HG02852 (cell line): ENCODE data around the gene FCHSD2.
"Not testable (repeated sequence)": the region's sequence is repeated elsewhere in the genome, so short reads cannot be mapped to it uniquely, and the experiment has no call there.

ENCODE experiments used
- ATAC-seq: cut with Tn5 transposase; IDR thresholded peaks from one replicate; pipeline ENCODE4 v1.9.1; 2021; ENCODE audit warnings: mild to moderate bottlenecking, moderate library complexity; ENCODE audit not compliant: unreplicated experiment

The FCHSD2 gene

DNA sequence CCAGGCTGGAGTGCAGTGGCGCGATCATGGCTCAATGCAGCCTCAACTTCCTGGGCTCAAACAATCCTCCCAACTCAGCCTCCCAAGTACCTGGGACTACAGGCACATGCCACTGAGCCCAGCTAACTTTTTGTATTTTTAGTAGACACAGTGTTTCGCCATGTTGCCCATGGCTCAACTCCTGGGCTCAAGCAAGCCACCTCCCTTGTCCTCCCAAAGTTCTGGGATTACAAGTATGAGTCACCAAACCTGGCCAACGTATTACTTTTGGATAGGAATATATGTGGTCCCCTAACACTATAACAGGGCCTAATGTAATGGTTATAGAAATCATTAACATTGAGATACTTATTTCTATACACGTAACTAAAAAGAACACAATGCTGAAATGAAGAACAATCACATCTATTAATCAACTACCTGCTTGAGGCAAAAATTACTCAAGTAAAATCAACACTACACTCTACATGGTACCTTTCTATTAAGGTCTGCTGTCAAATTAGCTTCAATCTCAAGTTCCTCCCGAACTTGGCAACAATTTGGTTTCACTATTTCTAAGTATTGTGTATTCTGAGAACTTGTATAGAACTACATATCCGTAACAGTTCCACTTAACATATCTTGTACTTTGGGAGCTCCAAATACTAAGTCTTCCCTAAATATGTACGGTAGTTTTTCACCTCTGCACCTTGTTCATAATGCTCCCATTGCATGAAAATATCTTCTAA lies 124.9 kb downstream of the FCHSD2 start:
- no peak for ATAC-seq

DNA sequence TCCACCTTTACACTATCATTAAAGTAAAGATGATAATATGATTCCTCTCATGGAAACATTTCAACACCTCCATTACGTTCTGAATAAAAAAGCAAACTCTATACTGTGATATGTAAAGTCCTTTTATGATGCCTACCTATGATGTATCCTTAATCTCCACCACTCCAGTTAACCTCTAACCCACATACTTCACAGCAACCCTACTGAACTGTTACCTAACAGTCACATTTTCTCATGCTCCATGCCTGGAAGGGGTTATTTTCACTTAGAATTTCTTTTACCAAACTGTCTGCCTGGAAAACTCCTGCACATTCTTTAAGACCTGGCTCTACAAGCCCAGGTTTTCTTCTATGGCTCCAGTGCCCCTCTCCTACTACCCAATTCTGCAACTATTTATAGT lies 129.1 kb downstream of the FCHSD2 start:
- ATAC-seq: no peak

DNA sequence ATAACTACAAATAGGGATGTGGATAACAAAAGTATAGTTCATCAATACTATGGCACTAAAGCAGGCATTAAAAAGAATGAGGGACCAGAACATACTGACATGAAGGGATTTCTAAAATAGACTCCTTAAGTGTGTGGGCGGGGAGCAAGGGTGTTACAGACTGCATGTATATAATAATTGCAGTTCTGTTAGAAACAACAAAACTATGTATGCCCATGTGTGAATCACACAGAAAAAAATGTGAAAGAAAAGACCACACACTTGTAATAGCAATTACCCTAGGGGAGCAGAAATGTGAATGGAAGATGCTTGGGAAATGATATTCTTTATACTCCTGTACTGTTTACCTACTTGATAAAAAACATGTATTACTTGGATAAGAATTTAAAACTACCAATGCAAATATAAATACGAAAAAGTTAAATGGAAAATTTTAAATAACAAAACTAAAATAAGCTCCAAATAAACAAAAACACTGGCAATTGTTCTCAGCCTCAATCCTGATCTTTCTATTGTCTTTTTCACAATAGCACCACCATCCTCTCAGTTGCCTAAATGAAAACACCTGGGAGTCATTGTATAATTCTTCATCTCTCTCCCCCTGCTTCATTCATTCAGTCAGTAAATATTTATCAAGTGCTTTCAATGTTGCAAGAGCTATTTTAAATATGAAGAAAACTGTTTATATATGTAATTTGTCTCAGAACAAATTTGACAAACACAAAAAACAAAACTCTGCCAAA lies 129.8 kb downstream of the FCHSD2 start:
- no peak for ATAC-seq

DNA sequence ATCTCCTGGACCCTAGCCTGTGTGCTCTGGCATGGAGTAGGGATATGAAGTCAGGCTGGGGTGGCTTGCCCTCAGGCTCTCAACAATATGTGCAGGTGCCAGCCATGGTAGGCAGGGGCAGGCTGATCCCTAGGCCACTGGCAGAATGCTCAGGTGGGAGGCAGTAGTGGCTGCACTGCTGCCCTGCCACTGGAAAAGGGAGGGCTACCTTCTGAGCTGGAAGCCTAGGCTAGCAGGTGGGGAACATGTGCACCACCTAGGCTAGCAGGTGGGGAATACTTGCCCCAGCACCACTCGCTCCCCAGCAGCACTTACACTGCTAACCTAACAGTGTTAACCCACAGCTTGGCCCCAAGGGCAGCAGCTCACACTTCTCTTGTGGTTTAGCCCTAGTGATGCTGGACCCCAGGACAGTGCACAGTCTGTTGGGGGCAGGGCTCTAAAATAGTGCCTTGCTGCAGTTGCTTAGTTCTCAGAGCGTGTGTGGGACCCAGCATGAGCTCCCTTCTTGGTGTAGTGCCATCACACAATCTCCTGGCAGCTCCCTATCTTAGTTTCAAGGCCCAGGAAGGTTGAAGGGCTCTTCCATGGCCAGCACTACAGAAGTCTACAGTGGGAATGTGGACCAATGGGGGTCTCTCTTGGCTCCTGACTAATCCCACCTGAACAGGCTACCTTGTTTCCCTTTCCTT lies 130.8 kb downstream of the FCHSD2 start:
- ATAC-seq: no peak

DNA sequence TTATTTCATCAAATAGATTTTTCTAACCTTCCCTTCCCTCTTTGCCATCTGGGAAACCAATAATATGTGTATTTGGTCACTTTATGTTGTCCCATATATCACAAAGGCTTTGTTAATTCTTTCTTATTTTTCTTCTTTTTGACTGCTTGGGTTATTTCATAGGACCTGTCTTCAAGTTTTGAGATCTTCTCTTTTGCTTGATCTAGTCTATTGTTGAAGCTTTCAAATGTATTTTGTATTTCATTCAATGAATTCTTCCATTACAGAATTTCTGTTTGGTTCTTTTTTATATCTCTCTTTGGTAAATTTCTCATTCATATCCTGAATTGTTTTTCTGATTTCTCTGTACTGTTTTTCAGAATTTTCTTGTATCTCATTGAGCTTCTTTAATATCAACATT lies 132.1 kb downstream of the FCHSD2 start:
- ATAC-seq: no peak

DNA sequence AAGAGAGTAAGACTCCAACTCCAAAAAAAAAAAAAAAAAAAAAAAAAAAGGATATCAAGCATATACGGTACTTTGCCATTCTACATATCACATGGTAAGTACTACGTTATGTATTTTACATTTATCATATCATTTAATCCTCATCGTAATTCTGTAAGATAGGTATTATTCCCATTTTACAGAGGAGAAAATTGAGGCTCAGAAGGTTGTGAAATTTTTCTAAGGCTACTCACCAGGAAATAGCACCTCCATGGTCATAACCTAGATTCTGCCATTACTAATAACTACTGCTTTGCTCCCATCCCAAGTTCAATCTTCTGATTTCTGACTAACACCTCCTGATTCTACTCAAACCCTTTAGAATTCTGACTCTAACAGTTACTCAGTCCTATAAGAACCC lies 138.0 kb downstream of the FCHSD2 start:
- no peak for ATAC-seq

DNA sequence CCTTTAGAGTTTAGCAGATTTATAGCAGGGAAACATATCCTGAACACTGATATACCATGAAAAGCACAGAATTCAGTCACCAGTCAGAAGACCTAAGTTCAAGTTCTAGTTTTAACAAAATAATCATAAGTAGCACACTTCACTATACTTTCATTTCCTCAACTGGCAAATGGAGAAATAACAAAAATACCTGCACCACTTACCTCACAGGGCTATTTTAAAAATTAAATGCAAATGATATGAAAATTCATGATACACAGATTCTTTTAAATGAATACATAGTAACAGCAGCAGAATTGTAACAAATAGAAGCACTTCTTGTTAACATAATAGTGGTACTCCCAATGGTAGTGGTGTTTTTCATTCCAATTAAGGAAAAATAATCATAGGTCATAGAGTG lies 139.0 kb downstream of the FCHSD2 start:
- no peak for ATAC-seq

DNA sequence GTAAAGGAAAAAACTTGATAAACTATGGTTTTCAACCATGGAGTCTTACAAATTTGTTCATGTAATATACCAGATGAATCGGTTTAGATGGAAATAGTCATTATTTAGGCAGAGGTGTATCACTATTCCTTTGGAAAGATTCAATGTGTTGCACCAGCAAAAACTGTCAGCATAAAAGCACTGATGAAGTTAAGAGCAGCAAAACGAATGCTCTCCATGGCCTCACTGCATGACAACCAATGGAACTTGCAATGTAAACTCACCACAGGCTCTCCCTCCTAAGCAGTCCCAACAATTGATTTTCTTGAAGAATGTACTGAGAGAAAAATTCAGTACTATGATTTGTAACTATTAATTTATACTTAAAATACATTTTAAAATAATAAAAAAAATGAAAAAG lies 139.9 kb downstream of the FCHSD2 start:
- ATAC-seq: no peak

DNA sequence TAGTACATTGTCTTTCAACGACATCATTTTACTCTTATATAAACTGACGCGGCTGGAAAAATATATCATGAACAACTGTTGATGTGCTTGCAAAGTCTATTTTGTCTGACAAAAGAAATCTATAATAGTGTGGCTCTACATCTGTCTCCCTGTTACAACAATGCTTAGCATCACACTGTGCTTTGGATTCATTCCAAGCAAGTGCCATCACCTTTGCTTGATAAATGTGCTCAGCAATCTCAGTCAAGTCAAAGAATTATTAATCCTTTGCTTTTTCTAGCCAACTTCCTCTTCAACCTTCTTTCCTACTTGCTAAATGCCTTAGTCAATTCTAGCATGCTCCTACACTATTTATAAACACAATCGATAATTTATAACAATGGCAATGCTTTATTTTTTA lies 140.5 kb downstream of the FCHSD2 start:
- ATAC-seq: no peak

DNA sequence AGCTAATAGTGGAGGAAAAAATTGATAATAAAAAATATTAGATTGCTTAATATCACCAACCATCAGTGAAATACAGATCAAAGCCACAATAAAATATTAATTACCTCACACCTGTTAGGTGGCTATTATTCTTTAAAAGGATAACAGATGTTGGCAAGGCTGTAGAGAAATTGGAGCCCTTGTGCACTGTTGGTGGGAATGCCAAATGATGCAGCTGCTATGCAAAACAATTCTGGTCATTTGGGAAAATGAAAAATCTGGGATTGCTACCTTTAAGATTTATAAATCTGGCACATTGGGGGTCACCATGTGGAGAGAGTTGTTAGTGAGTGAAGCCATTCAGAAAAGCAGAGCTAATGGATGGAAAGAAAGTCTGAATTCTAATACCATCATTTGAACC lies 143.4 kb downstream of the FCHSD2 start:
- no peak for ATAC-seq

DNA sequence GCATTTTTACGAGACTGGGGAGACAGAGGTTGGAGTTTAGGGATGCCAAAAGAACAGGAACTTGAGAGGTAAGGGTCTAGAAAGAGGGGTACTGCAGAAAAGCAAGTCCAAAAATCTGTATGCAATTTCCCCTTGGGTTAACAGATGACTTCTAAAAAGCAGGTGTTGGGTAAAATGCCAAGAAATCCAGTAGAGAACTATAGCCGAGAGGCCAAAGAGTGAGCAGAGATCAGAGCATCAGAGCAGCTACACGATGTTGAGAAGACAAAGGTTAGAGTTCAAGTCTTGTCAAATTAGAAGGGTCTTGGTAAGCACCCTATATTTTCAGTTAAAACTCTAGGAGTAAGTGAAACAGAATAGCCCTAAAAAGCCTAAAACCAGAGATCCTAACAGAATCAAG lies 145.2 kb downstream of the FCHSD2 start:
- no peak for ATAC-seq

DNA sequence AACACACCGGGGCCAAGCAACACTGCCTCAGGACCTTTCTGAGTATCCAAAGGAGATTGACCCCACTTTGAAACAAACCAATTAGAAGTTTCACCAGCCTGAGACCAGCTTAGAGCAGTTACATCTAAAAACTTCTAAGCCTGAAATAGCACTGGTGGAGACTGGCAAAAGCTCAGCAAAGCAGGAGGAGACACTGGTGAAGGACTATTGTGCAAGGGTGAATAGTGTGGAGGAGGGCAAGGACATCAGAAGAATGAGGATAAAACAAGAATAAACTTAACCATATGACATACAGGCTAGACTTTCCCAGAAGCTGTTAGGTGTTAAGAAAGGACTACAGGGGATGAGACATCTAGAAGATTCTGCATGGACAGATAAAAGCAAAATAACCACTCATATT lies 152.4 kb downstream of the FCHSD2 start:
- ATAC-seq: no peak

DNA sequence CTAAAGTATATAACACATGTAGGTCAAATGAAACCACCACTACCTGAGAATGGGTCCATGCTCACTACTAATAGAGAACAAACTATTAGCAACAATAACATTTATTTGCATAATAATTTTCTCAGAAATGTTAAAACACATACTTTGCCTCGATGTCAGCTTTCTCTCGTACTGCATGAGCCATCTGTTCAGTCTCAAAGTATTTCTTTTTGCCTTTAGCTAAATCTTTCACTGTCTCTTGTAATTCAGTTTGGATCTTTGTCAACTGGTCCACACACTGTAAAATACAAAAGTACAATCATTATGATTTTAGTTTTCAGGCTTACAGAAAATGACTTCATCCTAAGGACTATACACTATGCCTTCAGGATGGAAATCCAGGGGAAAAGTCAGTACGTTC lies 153.3 kb downstream of the FCHSD2 start:
- no peak for ATAC-seq

DNA sequence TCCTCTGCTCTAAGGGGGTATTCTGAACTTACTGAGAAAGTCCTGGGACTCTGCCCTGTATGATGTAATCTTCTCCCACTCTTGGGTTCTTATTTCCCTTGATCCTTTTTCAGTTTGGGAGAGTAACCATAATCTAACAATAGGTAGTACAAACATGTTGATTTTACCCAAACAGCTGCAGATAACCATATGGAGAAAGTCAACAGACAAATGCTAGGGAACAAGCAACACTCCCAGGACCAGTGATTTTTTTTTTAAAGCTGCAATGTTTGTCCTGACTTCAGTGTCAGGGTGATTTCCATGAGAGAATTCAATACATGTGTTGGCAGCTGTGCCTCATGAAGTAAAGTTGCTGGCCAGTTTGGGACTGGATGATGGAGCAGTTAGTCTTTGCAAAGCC lies 156.5 kb downstream of the FCHSD2 start:
- no peak for ATAC-seq

DNA sequence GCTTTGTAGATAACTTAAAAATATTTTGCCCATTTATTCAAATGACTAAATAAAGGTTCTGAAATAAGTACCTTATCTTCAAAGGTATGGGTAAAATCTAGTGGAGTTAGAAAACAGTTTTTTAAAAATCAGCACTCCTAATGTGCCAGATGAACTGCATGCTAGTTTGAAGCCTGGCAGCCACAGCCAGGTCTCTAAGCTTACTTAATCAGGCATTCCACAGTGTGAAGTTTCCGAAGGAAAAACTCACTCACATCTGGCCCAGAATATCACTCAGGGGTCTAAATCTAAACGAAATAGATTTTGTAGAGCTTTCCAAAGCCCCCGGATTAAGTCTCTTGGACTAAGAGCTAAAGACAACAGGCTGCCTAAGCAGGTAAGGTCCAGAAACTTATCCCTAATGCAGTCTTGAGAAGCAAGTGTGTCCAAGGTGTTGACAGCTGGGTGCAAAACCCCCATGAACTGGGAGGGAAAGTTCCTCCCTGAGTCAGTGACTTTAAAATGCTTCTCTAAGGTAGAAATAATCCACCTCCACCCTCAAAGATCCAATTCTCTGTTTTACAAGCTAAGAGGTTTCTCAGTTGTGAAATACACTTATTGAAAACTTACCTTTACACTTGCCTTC lies 157.6 kb downstream of the FCHSD2 start:
- ATAC-seq: no peak

DNA sequence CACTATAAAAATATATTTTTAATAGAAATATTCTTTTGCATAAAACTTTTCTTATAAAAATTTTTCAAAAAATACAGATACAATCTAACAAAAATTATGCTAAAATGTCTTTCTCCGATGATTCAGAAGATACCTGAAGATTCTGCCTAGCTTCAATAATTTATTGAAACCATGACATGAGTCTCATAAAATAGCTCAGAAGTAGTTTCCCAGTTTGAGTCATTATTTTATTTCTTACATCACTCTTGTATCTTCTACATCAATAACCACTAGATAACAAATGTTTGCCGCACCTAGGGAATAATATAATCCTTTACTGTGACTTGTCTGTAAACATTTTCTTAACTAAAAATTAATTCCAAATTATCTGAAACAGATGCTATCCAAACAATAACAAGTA lies 158.6 kb downstream of the FCHSD2 start:
- ATAC-seq: no peak

DNA sequence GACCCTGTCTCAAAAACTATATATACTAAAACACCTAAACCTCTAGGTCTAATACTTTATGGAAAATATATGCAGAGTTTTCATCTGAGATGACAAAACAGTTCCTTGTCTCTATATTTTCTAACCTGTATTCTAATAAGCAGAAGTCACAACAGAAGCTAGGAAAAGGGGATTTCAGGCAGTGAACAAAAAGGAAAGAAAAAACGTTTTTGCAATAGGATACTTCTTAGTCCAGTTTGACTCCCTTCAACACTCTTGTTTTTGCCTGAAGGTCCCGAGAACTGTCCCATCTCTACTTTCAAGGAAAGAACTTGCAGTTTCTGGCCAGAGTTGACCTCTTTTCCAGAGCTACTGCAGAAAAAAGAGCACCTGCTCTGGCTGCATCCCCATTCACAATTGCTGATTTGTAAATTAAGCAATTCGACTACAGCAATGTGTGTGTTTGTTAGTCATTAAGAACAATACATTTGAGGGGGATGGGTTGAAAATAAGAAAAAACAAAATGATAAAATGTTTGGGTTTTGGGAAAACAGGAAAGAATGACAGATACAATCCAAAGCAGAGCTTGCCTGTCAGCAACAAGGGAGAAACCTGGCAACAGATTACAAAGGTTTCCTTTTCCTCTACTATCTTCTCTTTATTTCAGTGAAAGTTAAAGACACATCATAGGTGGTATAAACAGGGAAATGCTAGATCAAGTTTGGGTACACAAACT lies 160.0 kb downstream of the FCHSD2 start:
- no peak for ATAC-seq

DNA sequence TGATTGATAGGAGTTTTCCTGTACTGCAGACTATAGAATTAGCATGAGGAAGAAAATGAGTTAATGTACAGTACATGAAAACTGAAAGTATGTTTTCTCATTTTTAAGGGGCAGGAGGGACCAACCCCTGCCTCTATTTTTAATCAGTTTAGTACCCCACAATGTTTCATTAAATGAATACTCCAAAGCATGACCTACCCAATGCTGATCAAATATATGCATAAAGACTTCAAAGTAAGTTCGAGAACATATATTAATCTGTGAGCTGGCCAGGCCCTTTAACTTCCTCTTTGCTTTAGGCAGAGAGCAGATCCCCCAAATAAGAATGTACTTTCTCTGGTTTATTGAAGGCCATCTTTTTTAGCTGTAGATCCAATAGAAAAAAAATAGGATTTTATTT lies 161.0 kb downstream of the FCHSD2 start:
- ATAC-seq: no peak

DNA sequence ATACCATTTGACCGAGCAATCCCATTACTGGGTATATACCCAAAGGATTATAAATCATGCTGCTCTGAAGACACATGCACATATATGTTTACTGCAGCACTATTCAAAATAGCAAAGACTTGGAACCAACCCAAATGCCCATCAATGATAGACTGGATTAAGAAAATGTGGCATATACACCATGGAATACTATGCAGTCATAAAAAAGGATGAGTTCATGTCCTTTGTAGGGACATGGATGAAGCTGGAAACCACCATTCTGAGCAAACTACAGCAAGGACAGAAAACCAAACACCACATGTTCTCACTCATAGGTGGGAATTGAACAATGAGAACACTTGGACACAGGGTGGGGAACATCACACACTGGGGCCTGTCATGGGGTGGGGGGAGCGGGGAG lies 164.3 kb downstream of the FCHSD2 start:
- not testable (repeated sequence) for ATAC-seq

DNA sequence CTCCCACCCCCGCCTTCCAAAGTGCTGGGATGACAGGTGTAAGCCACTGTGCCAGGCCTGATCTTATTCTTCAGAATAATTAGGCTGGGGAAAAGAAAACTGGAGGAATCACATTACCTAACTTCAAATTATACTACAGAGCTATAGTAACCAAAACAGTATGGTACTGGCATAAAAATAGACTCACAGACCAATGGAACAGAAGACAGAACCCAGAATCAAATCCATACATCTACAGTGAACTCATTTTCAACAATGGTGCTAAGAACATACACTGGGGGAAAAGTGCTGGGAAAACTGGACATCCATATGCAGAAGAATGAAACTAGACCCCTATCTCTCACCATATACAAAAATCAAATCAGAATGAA lies 165.6 kb downstream of the FCHSD2 start:
- not testable (repeated sequence) for ATAC-seq
